PFSK-1 (cell line): ENCODE data around the gene PCDHGA8.

ENCODE experiments used
- POLR2AphosphoS5 ChIP-seq: IDR thresholded peaks from 2 replicates; pipeline ENCODE4 v1.6.1; 2012; ENCODE audit warnings: low read depth, mild to moderate bottlenecking, control low read depth, low read length, moderate library complexity
- SIN3A ChIP-seq: IDR thresholded peaks from 2 replicates; pipeline ENCODE4 v1.6.1; 2012; ENCODE audit warnings: mild to moderate bottlenecking, low read length, moderate library complexity, borderline replicate concordance; ENCODE audit not compliant: insufficient read depth
- TAF1 ChIP-seq: IDR thresholded peaks from 2 replicates; pipeline ENCODE4 v1.6.1; 2012; ENCODE audit warnings: low read length, control low read depth, borderline replicate concordance; ENCODE audit not compliant: insufficient read depth
- TF ChIP-seq, protein P1 (sequence below), 2 experiments: IDR thresholded peaks; 2 replicates each; pipeline versions ENCODE4 v1.6.1 to v1.8.0; 2011 to 2012; ENCODE audit warnings: low read depth in 2 of 2, low read length in 2 of 2, control low read depth in 1 of 2, inconsistent platforms in 1 of 2, mild to moderate bottlenecking in 1 of 2, moderate library complexity in 1 of 2; ENCODE audit not compliant: insufficient read depth in 1 of 2

DNA sequence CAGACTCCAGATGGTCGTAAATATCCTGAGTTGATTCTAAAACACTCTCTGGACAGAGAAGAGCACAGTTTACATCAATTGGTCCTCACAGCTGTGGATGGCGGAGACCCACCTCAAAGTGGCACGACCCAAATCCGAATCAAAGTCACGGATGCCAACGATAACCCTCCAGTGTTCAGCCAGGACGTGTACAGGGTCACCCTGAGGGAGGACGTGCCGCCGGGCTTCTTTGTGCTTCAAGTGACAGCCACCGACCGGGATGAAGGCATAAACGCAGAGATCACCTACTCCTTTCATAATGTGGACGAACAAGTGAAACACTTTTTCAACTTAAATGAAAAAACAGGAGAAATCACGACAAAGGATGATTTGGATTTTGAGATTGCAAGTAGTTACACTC, 31.7 kb upstream of the PCDHGA8 start:
- no peak for TF ChIP-seq POLR2AphosphoS5
- TF ChIP-seq TAF1: no peak
- TF ChIP-seq SIN3A: no peak
- TF ChIP-seq, protein P1, sequence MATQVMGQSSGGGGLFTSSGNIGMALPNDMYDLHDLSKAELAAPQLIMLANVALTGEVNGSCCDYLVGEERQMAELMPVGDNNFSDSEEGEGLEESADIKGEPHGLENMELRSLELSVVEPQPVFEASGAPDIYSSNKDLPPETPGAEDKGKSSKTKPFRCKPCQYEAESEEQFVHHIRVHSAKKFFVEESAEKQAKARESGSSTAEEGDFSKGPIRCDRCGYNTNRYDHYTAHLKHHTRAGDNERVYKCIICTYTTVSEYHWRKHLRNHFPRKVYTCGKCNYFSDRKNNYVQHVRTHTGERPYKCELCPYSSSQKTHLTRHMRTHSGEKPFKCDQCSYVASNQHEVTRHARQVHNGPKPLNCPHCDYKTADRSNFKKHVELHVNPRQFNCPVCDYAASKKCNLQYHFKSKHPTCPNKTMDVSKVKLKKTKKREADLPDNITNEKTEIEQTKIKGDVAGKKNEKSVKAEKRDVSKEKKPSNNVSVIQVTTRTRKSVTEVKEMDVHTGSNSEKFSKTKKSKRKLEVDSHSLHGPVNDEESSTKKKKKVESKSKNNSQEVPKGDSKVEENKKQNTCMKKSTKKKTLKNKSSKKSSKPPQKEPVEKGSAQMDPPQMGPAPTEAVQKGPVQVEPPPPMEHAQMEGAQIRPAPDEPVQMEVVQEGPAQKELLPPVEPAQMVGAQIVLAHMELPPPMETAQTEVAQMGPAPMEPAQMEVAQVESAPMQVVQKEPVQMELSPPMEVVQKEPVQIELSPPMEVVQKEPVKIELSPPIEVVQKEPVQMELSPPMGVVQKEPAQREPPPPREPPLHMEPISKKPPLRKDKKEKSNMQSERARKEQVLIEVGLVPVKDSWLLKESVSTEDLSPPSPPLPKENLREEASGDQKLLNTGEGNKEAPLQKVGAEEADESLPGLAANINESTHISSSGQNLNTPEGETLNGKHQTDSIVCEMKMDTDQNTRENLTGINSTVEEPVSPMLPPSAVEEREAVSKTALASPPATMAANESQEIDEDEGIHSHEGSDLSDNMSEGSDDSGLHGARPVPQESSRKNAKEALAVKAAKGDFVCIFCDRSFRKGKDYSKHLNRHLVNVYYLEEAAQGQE (IDR thresholded peaks at IDR 0.05; ENCODE audit: insufficient read depth in 1 of 2, low read depth in 2 of 2, low read length in 2 of 2): no peak
